NCI-H146 treated with DMSO at 0.1 percent for 48 hours (cell line): ENCODE data around the gene RERE.
A peak's percentile ranks its signal among the peaks of the same experiment; 100 is the strongest.

ENCODE experiments used
- DNase-seq: peaks from one replicate; lab custom pipeline; 2025; ENCODE audit not compliant: unreplicated experiment; lab: John Stamatoyannopoulos, UW

RERE gene

GRCh38 chr1:8323706-8324105 lies 493.7 kb downstream of the RERE start:
- DNase-seq = no peak

GRCh38 chr1:8321612-8322011 lies 495.8 kb downstream of the RERE start:
- no peak for DNase-seq

DNA sequence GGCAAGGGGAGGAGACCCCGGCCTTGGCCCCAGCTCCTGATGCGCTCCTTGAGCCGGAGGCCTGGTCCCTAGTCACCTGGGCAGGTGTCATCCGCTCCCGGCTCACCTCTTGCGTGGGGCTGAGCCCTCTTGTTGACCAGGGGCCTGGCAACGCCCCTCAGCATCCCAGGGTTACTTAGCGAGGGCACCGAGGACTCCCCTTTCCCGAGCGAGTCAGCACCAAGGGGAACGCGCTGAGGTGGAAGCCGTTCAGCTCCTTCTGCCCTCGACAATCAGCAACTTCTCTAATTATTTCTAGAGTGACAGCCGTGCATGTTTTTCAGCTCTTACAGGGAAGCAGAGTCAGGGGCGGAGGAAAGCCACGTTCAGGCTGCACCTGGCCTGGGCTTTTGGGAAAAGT lies 499.0 kb downstream of the RERE start:
- DNase-seq = no peak

DNA sequence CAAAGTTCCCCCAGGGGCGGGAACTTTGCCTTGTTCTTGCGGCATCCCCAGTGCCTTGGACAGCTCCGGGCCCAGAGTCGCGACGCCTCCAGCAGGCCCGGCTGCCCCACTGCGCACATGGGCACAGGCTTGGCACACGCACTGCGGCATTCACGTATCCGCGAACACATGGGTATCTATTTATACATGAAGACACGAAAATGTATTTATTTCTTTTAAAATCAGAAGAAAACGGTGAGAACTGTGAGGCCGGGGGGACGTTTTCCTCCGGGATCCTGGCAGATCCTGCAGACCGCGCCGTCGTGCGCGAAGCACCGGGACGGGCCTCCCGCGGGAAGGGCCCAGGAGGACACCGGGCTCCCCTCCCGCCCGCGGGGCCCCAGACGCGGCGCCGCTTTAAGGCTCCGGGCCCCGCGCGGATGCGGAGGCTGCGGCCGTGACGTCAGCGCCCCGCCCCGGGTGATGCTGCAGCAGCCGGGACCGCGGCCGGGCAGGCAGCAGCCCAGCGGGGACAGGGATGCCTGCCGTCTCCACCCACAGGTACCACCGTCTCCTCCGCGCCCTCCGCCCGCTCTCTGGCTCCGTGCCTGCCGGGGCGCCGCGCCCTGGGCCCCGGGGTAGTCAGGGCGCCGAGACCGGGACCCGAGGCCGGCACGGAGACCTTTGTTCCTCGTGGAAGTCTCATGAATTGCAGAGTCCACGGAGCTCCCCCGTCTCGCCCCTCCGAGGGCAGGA lies 499.6 kb downstream of the RERE start, which contains the start of gene SLC45A1:
Gene SLC45A1 (plus strand): TSS at position 468 of the 735 bp plus-strand sequence. CDS start 6,216 bp downstream, outside the sequence.
- peak; percentile 5 for DNase-seq

- no peak for DNase-seq
Measured at GRCh38 chr1:8315573-8316475, 501.6 kb downstream of the RERE start.

- DNase-seq = peak; percentile 5
Measured at GRCh38 chr1:8314346-8315280, 502.8 kb downstream of the RERE start.

GRCh38 chr1:8313231-8313630 lies 504.2 kb downstream of the RERE start:
- DNase-seq = no peak

GRCh38 chr1:8312235-8313218 lies 504.9 kb downstream of the RERE start:
- peak; percentile 7 for DNase-seq

DNA sequence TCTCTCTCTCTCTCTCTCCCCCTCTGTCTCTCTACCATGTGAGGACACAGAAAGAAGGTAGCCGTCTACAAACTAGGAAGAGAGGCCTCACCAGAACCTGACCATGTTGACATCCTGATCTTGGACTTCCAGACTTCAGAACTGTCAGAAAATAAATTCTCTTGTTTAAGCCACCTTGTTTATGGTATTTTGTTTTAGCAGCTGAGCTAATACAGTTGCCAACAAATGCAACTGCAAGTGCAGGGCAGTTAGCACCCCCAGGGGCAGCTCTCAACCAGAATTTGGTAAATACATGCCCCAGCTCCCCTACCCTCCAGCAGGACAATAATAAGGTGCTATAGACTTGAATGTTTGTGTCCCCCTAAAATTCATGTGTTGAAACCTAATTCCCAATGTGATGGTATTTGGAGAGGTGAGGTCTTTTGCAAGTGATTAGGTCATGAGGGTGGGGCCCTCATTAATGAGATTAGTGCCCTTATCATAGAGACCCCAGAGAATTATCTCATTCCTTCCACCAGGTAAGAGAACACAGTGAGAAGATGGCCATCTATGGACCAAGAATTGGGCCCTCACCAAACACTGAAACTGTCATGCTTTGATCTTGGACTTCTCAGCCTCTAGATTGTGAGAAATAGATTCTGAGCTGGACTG lies 506.2 kb downstream of the RERE start:
- no peak for DNase-seq

DNA sequence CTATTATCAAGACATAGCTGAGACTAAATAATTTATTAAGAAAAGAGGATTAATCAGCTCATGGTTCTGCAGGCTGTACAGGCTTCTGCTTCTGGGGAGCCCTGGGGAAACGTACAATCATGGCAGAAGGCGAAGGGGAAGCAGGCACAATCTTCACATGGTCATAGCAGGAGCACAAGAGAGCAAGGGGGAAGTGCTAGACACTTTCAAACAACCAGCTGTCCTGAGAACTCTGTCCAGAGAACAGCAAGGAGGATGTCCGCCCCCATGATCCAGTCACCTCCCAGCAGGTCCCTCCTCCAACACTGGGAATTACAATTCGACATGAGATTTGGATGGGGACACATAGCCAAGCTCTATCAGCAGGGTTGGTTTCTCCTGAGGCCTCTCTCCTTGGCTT lies 509.8 kb downstream of the RERE start:
- no peak for DNase-seq

- DNase-seq = no peak
Measured at GRCh38 chr1:8303876-8304275, 513.6 kb downstream of the RERE start.

DNA sequence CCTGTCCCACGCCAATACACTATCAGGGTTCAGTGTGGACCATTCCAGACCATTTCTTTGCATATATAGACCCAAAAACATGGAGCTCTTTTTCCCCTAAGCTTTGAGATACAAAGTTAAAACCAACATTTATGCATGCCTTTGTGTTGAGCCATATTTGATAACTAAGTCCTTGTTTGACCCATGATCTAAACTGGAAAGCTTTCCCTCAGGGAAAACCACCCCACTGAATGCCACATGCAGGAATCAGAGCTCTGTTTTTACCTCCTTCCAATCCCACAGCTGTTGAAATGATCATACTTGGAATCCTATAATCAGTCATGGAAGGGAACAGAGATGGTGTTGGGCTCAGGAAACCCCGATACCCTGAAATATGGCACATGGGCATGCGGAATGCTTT lies 514.3 kb downstream of the RERE start:
- no peak for DNase-seq
